A549 (cell line): ENCODE data around the gene AIG1.

Experiments used
- BHLHE40 ChIP-seq: IDR thresholded peaks from 2 replicates; pipeline ENCODE4 v1.6.1; 2012; ENCODE audit warnings: low read depth, low read length, inconsistent platforms
- CTCF ChIP-seq: fragments of >200 bp; sonication (Bioruptor Twin); formaldehyde crosslinking; IDR thresholded peaks from 3 replicates; pipeline ENCODE4 v1.5.1; 2016
- ESRRA ChIP-seq: fragments of 150-350 bp; IDR thresholded peaks from 2 replicates; pipeline ENCODE4 v1.6.1; 2014; ENCODE audit warnings: mild to moderate bottlenecking, low read length, borderline replicate concordance
- HDAC2 ChIP-seq: fragments of 200-600 bp; sonication (generic); IDR thresholded peaks from 2 replicates; pipeline ENCODE4 v1.6.1; 2016
- KDM1A ChIP-seq: fragments of 200-600 bp; sonication (generic); IDR thresholded peaks from 2 replicates; pipeline ENCODE4 v1.6.1; 2016; ENCODE audit warnings: low read depth, mild to moderate bottlenecking
- MAX ChIP-seq: IDR thresholded peaks from 2 replicates; pipeline ENCODE4 v1.6.1; 2012
- PBX3 ChIP-seq: IDR thresholded peaks from 2 replicates; pipeline ENCODE4 v1.6.1; 2012
- POLR2A ChIP-seq: IDR thresholded peaks from 2 replicates; pipeline ENCODE4 v1.6.1; 2012; ENCODE audit warnings: mild to moderate bottlenecking, low read length
- RFX5 ChIP-seq: fragments of 450-650 bp; IDR thresholded peaks from 2 replicates; pipeline ENCODE4 v1.7.1; 2014; ENCODE audit warnings: antibody characterized with exemption, mild to moderate bottlenecking, moderate library complexity

GRCh38 chr6:143054329-143054728, 6.4 kb upstream of the AIG1 start:
- no peak for TF ChIP-seq CTCF
- no peak for TF ChIP-seq HDAC2
- TF ChIP-seq ESRRA: no peak
- no peak for TF ChIP-seq PBX3
- TF ChIP-seq BHLHE40: no peak
- TF ChIP-seq RFX5: no peak
- TF ChIP-seq POLR2A: no peak
- no peak for TF ChIP-seq KDM1A
- no peak for TF ChIP-seq MAX
